ENCODE measurements around the gene RRP15. TPM values are rescaled to one million over a fixed set of nuclear protein-coding genes. Genes with fewer than 3 reads are reported as not detected.

Gene RRP15
- total RNA-seq, 4 donors from 2014 or later: 4.8 to 11.6 (median 6.7) TPM

GRCh38 chr1:218357211-218357892 is 72.3 kb downstream of the RRP15 start:
- 89% methylated on average over 10 of the region's 10 CpGs for WGBS
- no peak for DNase-seq (ENCODE audit: low spot score in 2 of 2)
- Histone ChIP-seq H3K27me3 (no peaks in the 10 kb centered on the region), H3K4me3 (no peak overlapping the region), H3K27ac (no peak overlapping the region), H3K36me3 (no peaks in the 10 kb centered on the region), H3K4me1 (no peaks in the 10 kb centered on the region), H3K9me3 (no peaks in the 10 kb centered on the region)
- TF ChIP-seq CTCF (IDR thresholded peaks at IDR 0.05) (no peak), POLR2A (IDR thresholded peaks at IDR 0.05) (no peak), EP300 (IDR thresholded peaks at IDR 0.05) (no peak), POLR2AphosphoS5 (IDR thresholded peaks at IDR 0.05) (no peak)

GRCh38 chr1:218357893-218358232 is 72.8 kb downstream of the RRP15 start:
- Histone ChIP-seq H3K36me3 (no peaks in the 10 kb centered on the region), H3K27me3 (no peaks in the 10 kb centered on the region), H3K4me1 (no peaks in the 10 kb centered on the region), H3K4me3 (no peak overlapping the region), H3K9me3 (no peaks in the 10 kb centered on the region), H3K27ac (no peak overlapping the region)
- no peak for DNase-seq (ENCODE audit: low spot score in 2 of 2)
- TF ChIP-seq POLR2A (IDR thresholded peaks at IDR 0.05) (no peak), POLR2AphosphoS5 (IDR thresholded peaks at IDR 0.05) (no peak), EP300 (IDR thresholded peaks at IDR 0.05) (no peak), CTCF (IDR thresholded peaks at IDR 0.05) (no peak)
- 64% methylated on average over 3 of the region's 3 CpGs for WGBS

GRCh38 chr1:218361298-218362065 is 76.4 kb downstream of the RRP15 start:
- DNase-seq (ENCODE audit: low spot score in 2 of 2): no peak
- H3K27ac ChIP-seq: no peak overlapping the region

GRCh38 chr1:218362418-218363076 is 77.5 kb downstream of the RRP15 start:
- H3K9me3 ChIP-seq: no peaks in the 10 kb centered on the region
- 91% methylated on average over 5 of the region's 5 CpGs for WGBS
- peaks cover 19% of the 10 kb centered on the region for H3K4me1 ChIP-seq
- H3K27ac ChIP-seq: no peak overlapping the region
- no peak for TF ChIP-seq CTCF (IDR thresholded peaks at IDR 0.05)
- TF ChIP-seq EP300 (IDR thresholded peaks at IDR 0.05): no peak
- no peak for TF ChIP-seq POLR2A (IDR thresholded peaks at IDR 0.05)
- no peak for TF ChIP-seq POLR2AphosphoS5 (IDR thresholded peaks at IDR 0.05)
- H3K27me3 ChIP-seq: no peaks in the 10 kb centered on the region
- H3K4me3 ChIP-seq: no peak overlapping the region
- no peak for DNase-seq (ENCODE audit: low spot score in 2 of 2)
- H3K36me3 ChIP-seq: no peaks in the 10 kb centered on the region

More at GRCh38 chr1:218361298-218362065, 76.4 kb downstream of the RRP15 start:
- no peaks in the 10 kb centered on the region for H3K36me3 ChIP-seq
- no peaks in the 10 kb centered on the region for H3K27me3 ChIP-seq
- H3K4me1 ChIP-seq: peaks cover 19% of the 10 kb centered on the region
- WGBS: 74% methylated on average over 7 of the region's 7 CpGs
- no peaks in the 10 kb centered on the region for H3K9me3 ChIP-seq
- TF ChIP-seq EP300 (IDR thresholded peaks at IDR 0.05): no peak
- no peak overlapping the region for H3K4me3 ChIP-seq

- H3K27ac ChIP-seq: no peak overlapping the region
- TF ChIP-seq CTCF (IDR thresholded peaks at IDR 0.05): no peak
- TF ChIP-seq EP300 (IDR thresholded peaks at IDR 0.05): no peak
- TF ChIP-seq POLR2AphosphoS5 (IDR thresholded peaks at IDR 0.05): no peak
- TF ChIP-seq POLR2A (IDR thresholded peaks at IDR 0.05): no peak
These were observed 78.0 kb downstream of the RRP15 start for GRCh38 chr1:218363141-218363540.

More at GRCh38 chr1:218363141-218363540, 78.0 kb downstream of the RRP15 start:
- H3K9me3 ChIP-seq: no peaks in the 10 kb centered on the region
- DNase-seq (ENCODE audit: low spot score in 2 of 2): no peak
- no peaks in the 10 kb centered on the region for H3K36me3 ChIP-seq
- H3K27me3 ChIP-seq: no peaks in the 10 kb centered on the region
- peaks cover 19% of the 10 kb centered on the region for H3K4me1 ChIP-seq
- no peak overlapping the region for H3K4me3 ChIP-seq
- 60% methylated on average over 1 of the region's 1 CpG for WGBS
